ENCODE results near the gene SLX4.

SLX4 gene

DNA sequence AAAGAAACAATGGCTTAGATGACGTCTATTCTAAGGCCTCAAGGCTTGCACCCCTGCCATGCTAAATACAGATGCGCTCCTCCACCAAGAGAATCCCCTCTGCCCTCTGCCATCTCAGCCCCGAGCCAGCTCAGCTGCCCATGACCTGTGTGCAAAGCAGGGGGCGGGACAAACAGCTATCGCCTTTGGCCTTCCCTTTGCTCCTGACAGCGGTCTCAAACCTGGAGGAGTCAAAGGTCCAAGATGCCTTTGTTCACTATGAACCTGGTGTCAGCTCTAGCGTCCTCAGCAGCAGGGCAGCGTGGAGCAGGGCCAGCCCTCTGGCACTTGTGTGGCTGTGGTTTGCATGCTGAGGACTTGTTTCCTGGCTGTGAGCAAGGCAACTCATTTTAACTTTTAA lies 12.3 kb downstream of the SLX4 start:
- no peak for DNase-seq

DNA sequence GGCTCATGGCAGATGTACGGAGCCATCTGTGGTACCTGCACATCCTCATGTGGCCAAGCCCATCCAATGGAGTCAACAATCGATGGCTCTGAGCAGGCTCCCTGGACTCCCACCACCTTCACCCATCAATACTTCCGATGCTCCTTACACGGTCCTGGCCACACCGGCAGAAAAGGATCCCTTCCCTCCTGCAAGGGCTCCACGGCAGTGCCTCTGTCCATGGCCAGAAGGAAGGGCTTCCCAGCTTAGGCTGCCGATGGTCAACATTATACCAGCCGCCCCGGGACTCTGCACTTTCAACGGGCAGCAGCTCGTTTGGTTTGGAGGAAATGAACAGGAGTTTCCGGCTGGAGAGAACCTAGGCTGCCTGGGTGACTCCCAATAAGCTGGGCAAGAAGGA lies 13.2 kb downstream of the SLX4 start:
- no peak for DNase-seq

GRCh38 chr16:3597676-3598075 lies 13.7 kb downstream of the SLX4 start:
- no peak for DNase-seq

GRCh38 chr16:3597226-3597625 lies 14.2 kb downstream of the SLX4 start:
- no peak for DNase-seq

GRCh38 chr16:3596101-3596861 lies 15.1 kb downstream of the SLX4 start:
- no peak for DNase-seq

DNA sequence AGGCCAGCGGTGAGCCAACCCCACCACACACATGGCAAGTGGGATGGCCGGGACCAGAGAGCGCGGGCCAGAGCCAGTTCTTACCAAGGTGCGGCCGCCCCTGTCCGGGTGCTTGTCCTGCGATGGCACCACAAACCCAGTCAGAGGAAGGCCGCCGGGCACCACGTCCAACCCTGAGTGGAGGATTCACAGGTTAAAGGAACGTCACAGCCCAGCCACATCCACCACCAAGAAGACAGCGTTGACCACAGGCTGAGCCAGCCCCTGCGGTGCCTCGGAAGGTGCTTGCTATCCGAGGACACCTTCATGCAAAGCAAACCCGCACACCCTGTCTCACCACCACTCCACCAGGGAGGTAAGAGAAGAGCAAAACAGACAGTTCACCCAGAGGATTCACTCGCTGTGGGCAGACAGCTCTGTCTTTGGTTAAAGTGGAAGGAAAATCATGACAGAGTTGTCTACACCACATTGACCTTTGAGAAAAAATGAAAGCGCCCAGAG lies 15.8 kb downstream of the SLX4 start:
- no peak for DNase-seq

GRCh38 chr16:3595110-3595486 lies 16.3 kb downstream of the SLX4 start:
- no peak for DNase-seq

DNA sequence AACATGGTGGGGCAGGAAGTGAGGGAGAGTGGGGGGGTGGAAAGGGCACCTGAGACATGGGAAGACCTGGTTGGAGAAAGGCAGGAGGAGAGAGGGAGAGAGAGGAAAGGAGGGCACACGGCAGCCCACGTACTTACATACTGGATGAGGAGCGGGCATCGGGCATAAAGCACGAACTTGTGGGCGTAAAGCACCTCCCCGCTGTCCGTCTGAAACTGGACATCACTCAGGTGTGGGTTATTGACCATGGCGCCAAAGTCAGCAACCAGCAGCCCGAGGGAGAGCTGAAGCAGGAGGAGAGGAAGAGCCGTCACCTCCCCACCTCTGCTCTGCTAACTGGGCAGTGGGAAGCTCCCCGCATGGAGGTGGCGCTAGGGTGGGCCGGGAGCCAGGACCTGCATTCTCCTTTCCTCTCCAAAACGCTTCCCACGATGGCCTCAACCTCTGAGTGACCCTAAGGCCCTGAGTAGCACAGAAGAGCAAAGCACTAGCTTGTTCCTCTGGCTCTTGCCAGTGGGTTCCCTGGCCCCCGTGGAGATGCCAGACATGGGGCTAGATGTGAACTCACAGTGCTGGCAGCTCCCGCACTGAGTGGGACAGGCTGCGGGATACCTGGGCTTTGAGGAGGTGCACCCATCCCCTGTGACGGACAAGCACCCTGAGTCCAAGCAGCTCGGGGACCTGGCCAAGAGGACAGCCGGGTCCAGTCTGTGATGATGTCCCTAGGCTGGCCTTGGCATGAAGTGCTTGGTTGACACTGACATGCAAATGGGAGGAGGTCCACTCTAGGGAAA lies 16.9 kb downstream of the SLX4 start:
- DNase-seq = no peak

GRCh38 chr16:3592559-3592958 lies 18.8 kb downstream of the SLX4 start:
- DNase-seq = no peak

- no peak for DNase-seq
These were observed 19.4 kb downstream of the SLX4 start for GRCh38 chr16:3591991-3592390.

GRCh38 chr16:3591436-3591803 lies 20.0 kb downstream of the SLX4 start:
- no peak for DNase-seq

DNA sequence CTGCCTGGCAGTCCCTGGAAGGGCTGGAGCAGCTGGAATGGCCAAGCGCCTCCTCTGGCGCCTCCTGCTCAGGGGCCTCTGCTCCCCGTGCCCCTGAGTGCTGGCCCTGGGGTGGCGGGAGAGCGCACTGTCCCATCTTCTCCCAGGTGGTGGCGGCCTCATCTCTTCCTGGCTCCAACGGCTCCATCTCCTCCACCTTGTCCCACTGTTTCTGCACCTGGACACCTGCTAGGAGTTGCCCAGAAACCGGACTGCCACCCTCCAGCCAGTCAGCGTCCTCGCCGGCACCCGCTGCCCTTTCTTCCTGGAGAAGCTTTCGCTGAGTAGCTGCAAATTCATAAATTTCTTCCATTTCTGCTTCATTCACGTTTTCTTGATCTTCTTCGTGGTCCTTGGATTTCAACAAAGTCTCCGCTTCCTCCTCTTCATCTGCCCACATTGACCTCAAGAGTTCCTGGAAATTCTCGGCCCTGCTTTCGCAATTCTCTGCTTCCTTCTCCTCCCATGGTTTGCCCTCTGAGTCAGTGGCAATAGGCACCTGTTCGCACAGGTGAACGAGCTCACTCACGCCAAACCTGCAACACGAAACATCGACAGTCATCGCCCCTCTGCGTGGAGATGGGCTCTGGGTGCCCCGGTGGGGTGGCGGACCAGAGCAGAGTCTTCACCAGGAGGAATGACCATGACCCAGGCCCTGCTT lies 20.5 kb downstream of the SLX4 start:
- DNase-seq = no peak

DNA sequence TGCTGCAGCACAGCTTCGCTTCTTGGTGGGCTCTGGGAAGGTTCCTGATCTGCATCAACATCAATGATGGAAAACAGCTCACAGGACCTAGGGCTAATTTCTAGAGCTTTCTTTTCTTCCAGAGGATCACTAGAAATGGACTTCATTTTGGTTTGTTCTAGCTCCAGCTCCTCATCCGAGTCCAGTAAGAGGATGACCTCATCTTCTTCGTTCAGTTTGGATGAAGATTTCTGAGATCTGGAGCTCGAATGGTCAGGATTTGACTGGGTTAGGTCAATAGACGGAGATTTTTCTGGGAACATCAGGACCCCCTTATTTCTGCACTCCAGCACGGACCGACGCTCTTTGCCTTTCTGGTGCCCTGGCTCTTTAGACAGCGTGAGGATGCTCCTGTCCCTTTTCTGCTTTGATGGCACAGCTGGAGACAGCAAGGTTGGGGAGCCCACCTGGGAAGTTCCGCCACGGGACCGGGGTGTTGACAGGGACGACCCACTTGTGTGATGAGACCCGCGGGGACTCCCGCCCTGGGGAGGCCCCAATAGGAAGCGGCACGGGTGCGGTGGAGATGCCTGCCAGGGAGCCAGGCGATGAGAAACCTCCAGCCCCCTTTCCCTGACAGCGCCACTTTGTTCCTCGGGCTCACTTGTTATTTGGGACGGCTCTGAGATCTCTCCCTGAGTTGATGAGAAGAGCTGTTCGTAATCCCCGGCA lies 21.3 kb downstream of the SLX4 start:
- DNase-seq = no peak

- DNase-seq = no peak
These were observed 21.9 kb downstream of the SLX4 start for GRCh38 chr16:3589441-3589921.

- DNase-seq = no peak
These were observed 22.4 kb downstream of the SLX4 start for GRCh38 chr16:3589001-3589400.

DNA sequence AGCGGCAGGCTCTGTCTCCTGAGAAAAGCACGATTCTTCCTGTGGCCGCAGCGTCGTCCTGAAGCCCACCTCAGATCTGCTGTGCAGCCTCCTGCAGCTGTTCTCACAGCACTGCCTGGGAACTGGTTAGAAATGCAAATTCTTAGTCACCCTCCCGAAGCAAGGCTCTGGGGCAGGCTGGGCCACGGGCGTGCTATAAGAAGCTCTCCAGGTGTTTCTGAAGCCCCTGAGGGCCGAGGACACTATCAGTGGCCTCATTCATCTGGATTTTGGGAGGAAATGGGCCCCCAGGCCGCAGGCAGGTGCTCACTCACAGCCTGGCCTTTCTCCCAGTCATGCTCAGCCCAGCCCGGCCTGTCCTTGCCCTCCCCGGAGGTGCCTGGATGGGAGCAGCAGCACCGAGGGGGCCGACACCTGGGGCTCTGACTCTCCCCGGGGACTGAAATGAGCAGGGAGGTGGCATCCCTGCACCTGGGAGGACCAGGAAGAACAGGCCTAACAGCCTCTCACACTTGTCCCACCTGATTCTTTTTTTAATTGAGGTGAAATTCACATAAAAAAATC lies 23.8 kb downstream of the SLX4 start:
- no peak for DNase-seq

- no peak for DNase-seq
These were observed 27.0 kb downstream of the SLX4 start for GRCh38 chr16:3584412-3584811.

DNA sequence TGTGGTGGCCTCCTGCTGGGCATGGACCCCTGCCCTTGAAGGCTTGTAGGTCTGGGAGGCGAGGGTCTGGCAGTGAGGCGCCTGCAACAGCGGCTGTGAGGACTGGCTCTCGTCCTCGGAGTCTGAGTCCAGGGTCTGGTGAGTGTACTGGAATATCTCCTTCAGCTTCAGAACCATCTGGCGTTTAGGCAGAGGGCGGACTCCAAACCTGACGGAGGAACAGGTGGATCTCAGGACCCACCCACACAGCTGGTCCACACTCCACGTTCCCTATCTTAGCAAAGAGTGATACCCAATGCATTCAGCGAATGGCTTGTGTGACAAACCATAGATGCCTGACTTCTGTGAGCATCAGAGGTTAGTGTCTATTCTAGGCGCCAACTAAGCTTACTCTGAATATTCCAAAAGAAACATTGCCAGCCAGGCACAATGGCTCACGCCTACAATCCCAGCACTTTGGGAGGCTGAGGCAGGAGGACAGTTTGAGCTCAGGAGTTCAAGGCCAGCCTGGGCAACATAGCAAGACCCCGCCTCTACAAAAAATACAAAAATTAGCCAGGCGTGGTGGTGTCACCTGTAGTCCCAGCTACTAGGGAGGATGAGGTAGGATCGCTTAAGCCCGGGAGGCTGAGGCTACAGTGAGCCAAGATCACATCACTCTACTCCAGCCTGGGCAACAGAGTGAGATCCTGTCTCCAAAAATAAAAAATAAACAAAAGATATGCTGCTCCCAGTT lies 27.9 kb downstream of the SLX4 start:
- no peak for DNase-seq

- DNase-seq = no peak
These were observed 28.9 kb downstream of the SLX4 start for GRCh38 chr16:3582276-3583165.

DNA sequence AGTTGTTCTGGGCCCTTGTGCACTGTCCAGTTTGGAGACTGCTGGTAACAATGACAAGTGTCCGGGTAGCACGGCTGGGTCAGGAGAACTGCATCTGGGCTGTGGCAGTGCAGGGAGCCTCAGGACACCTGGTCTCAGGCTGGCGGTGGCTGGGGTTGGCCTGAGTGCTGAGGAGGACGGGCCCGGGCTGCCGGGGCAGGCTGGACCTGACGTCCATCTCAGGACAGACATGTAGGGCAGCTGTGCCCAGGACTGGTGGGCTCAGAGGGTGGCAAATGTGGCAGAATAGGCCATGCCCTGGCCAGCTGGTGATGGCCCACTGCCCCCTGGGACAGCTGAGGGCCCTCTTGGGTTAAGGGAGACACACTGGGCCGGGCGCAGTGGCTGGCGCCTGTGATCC lies 30.0 kb downstream of the SLX4 start:
- no peak for DNase-seq

- DNase-seq = no peak
These were observed 30.7 kb downstream of the SLX4 start for GRCh38 chr16:3580686-3581085.

All from stimulated activated CD4-positive, alpha-beta T cell treated with anti-CD3 and anti-CD28 coated beads, Interleukin-4, amount 100 ng/mL, for 24 hours (primary cell).